Upper lobe of right lung (tissue), 1 donor: ENCODE data around the gene TBCCD1. TPM values are rescaled to one million over a fixed set of nuclear protein-coding genes. Genes with fewer than 3 reads are reported as not detected.

Source experiments
- ATAC-seq: fragments of 200-7000 bp; cut with Tn5 transposase; one replicate; pipeline ENCODE4 v1.9.1; 2020; ENCODE audit warnings: mild to moderate bottlenecking, moderate library complexity
- DNase-seq: peaks from one replicate; pipeline ENCODE4 v3.0.0-alpha.2; 2020
- H3K27ac ChIP-seq: fragments of 200-600 bp; one replicate; pipeline ENCODE4 v1.8.0; 2022
- H3K27me3 ChIP-seq: fragments of 200-600 bp; one replicate; pipeline ENCODE4 v1.8.0; 2022; ENCODE audit warnings: mild to moderate bottlenecking
- H3K36me3 ChIP-seq: fragments of 200-600 bp; one replicate; pipeline ENCODE4 v1.8.0; 2022
- H3K4me1 ChIP-seq: fragments of 200-600 bp; one replicate; pipeline ENCODE4 v1.8.0; 2022
- H3K4me3 ChIP-seq: fragments of 200-600 bp; one replicate; pipeline ENCODE4 v1.8.0; 2022; ENCODE audit warnings: mild to moderate bottlenecking
- H3K9me3 ChIP-seq: fragments of 200-600 bp; one replicate; pipeline ENCODE4 v1.8.0; 2022
- CTCF ChIP-seq: fragments of 200-600 bp; IDR thresholded peaks from one replicate; pipeline ENCODE4 v1.8.0; 2022; ENCODE audit warnings: antibody characterized with exemption
- intact Hi-C: fragments of 100-400 bp; cut with DNase I; formaldehyde crosslinking; loops from one replicate; pipeline ENCODE4 v1.11.0; 2022
- total RNA-seq: library from RNA; stranded (reverse); fragmentation: NEBNext Ultra II Directional; extraction: Animal tissue kit (Norgen Biotek cat#: 25700); gene quantifications from one replicate; pipeline ENCODE4 v1.2.1, GENCODE V29; 2021
- donor health status: DM: no; HTN: yes; CAD: no; lungs with severe emphysema.

The TBCCD1 gene
- total RNA-seq, 1 donor from 2014 or later, result 11.3 TPM

GRCh38 chr3:186523434-186523833 is 43.7 kb downstream of the TBCCD1 start:
- no peak for TF ChIP-seq CTCF
- DNase-seq (no peak), ATAC-seq (no peak)
- no peaks in the 10 kb centered on the region for H3K27me3 ChIP-seq
- H3K9me3 ChIP-seq, result no peaks in the 10 kb centered on the region
- H3K4me3 ChIP-seq, result no peak overlapping the region
- H3K27ac ChIP-seq, result no peak overlapping the region
- intact Hi-C loops, result no loop called here
- no peaks in the 10 kb centered on the region for H3K4me1 ChIP-seq
- no peaks in the 10 kb centered on the region for H3K36me3 ChIP-seq

DNA sequence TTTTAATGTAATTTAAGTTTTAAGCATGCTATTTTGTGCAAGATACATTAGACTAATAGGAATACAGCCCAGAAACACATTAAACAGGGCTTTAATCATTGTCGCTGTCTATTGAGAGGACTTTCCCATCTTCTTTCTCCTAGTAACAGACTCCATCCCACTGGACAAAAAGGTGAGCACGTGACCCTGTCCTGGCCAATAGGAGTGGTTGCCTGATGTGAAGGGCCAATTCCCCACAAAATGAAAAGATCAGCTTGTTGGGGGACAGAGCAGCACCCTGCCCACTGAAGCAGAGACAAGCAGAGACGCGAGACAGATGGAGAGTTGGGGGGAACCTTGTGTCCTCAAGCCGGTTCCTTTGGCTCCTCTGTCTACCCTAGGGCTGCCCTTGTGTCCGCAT is 44.1 kb downstream of the TBCCD1 start:
- intact Hi-C loops, result no loop called here
- DNase-seq, result no peak
- ATAC-seq, result no peak
- no peaks in the 10 kb centered on the region for H3K9me3 ChIP-seq
- no peak for TF ChIP-seq CTCF
- no peaks in the 10 kb centered on the region for H3K4me1 ChIP-seq
- H3K36me3 ChIP-seq, result no peaks in the 10 kb centered on the region
- no peak overlapping the region for H3K27ac ChIP-seq
- H3K4me3 ChIP-seq, result no peak overlapping the region
- no peaks in the 10 kb centered on the region for H3K27me3 ChIP-seq

- Histone ChIP-seq H3K36me3 (no peaks in the 10 kb centered on the region), H3K9me3 (no peaks in the 10 kb centered on the region), H3K27ac (no peak overlapping the region), H3K27me3 (no peaks in the 10 kb centered on the region), H3K4me3 (no peak overlapping the region), H3K4me1 (no peaks in the 10 kb centered on the region)
- ATAC-seq (no peak), DNase-seq (no peak)
- intact Hi-C loops, result no loop called here
- no peak for TF ChIP-seq CTCF
Measured at GRCh38 chr3:186520957-186521842, 45.9 kb downstream of the TBCCD1 start.

GRCh38 chr3:186520431-186520830 is 46.7 kb downstream of the TBCCD1 start:
- Histone ChIP-seq H3K4me1 (no peaks in the 10 kb centered on the region), H3K27me3 (no peaks in the 10 kb centered on the region), H3K36me3 (no peaks in the 10 kb centered on the region), H3K9me3 (no peaks in the 10 kb centered on the region), H3K27ac (no peak overlapping the region), H3K4me3 (no peak overlapping the region)
- TF ChIP-seq CTCF, result no peak
- ATAC-seq (no peak), DNase-seq (no peak)
- intact Hi-C loops, result no loop called here

- ATAC-seq, result peak; percentile 74
- Histone ChIP-seq H3K4me3 (no peak overlapping the region), H3K9me3 (no peaks in the 10 kb centered on the region), H3K27ac (no peak overlapping the region), H3K4me1 (no peaks in the 10 kb centered on the region), H3K36me3 (no peaks in the 10 kb centered on the region), H3K27me3 (no peaks in the 10 kb centered on the region)
- intact Hi-C loops, result no loop called here
- TF ChIP-seq CTCF, result no peak
- DNase-seq, result no peak
Measured at GRCh38 chr3:186519021-186519658, 48.0 kb downstream of the TBCCD1 start.
